HepG2 (cell line): ENCODE data around the gene LIN7A. TPM values are rescaled to one million over a fixed set of nuclear protein-coding genes. Genes with fewer than 3 reads are reported as not detected.
A peak's percentile ranks its signal among the peaks of the same experiment; 100 is the strongest.

ENCODE experiments used
- AHR ChIP-seq: IDR thresholded peaks from 2 replicates; pipeline ENCODE4 v1.6.1; 2018; ENCODE audit warnings: missing genetic modification reagents, missing compliant biosample characterization
- CBX5 ChIP-seq: sonication (generic); formaldehyde crosslinking; IDR thresholded peaks from 2 replicates; pipeline ENCODE4 v1.4.0; 2020; ENCODE audit warnings: missing genetic modification reagents, borderline replicate concordance
- FLYWCH1 ChIP-seq: sonication (generic); formaldehyde crosslinking; IDR thresholded peaks from 2 replicates; pipeline ENCODE4 v1.8.1; 2023; ENCODE audit warnings: mild to moderate bottlenecking, missing genetic modification reagents
- HDAC1 ChIP-seq: sonication (generic); formaldehyde crosslinking; IDR thresholded peaks from 2 replicates; pipeline ENCODE4 v1.5.1; 2020; ENCODE audit warnings: mild to moderate bottlenecking, missing genetic modification reagents
- KDM5B ChIP-seq: sonication (generic); formaldehyde crosslinking; IDR thresholded peaks from 2 replicates; pipeline ENCODE4 v1.4.0; 2020; ENCODE audit warnings: missing genetic modification reagents, mild to moderate bottlenecking, borderline replicate concordance
- KLF12 ChIP-seq: sonication (generic); formaldehyde crosslinking; IDR thresholded peaks from 2 replicates; pipeline ENCODE4 v1.4.0; 2020; ENCODE audit warnings: missing genetic modification reagents, borderline replicate concordance
- NFIB ChIP-seq: sonication (generic); formaldehyde crosslinking; IDR thresholded peaks from 2 replicates; pipeline ENCODE4 v1.9.0; 2021; ENCODE audit warnings: missing genetic modification reagents, mild to moderate bottlenecking, borderline replicate concordance
- NFYC ChIP-seq: IDR thresholded peaks from 2 replicates; pipeline ENCODE4 v1.6.1; 2016; ENCODE audit warnings: missing genetic modification reagents, missing compliant biosample characterization
- POLR2AphosphoS2 ChIP-seq: IDR thresholded peaks from 2 replicates; pipeline ENCODE4 v1.6.1; 2011; ENCODE audit warnings: low read depth, low read length, improper control_type of control experiment
- SUZ12 ChIP-seq: fragments of 150-350 bp; IDR thresholded peaks from 2 replicates; pipeline ENCODE4 v1.6.1; 2014; ENCODE audit warnings: low read depth, low read length
- ZFP41 ChIP-seq: sonication (generic); formaldehyde crosslinking; IDR thresholded peaks from 2 replicates; pipeline ENCODE4 v1.4.0; 2020; ENCODE audit warnings: mild to moderate bottlenecking, missing genetic modification reagents, borderline replicate concordance
- ZNF496 ChIP-seq: sonication (generic); formaldehyde crosslinking; IDR thresholded peaks from 2 replicates; pipeline ENCODE4 v1.8.1; 2023; ENCODE audit warnings: mild to moderate bottlenecking, moderate library complexity, missing genetic modification reagents; ENCODE audit not compliant: insufficient replicate concordance
- ZNF550 ChIP-seq: sonication (generic); formaldehyde crosslinking; IDR thresholded peaks from 2 replicates; pipeline ENCODE4 v1.4.0; 2020; ENCODE audit warnings: mild to moderate bottlenecking, missing genetic modification reagents, borderline replicate concordance
- ZNF574 ChIP-seq: sonication (generic); formaldehyde crosslinking; IDR thresholded peaks from 2 replicates; pipeline ENCODE4 v1.4.0; 2020; ENCODE audit warnings: missing genetic modification reagents
- ZNF710 ChIP-seq: sonication (generic); formaldehyde crosslinking; IDR thresholded peaks from 2 replicates; pipeline ENCODE4 v1.5.0; 2020; ENCODE audit warnings: mild to moderate bottlenecking, missing genetic modification reagents, borderline replicate concordance
- ZNF800 ChIP-seq: sonication (generic); formaldehyde crosslinking; IDR thresholded peaks from 2 replicates; pipeline ENCODE4 v1.4.0; 2020; ENCODE audit warnings: missing genetic modification reagents
- ZNF883 ChIP-seq: sonication (generic); formaldehyde crosslinking; IDR thresholded peaks from 2 replicates; pipeline ENCODE4 v1.5.1; 2020; ENCODE audit warnings: mild to moderate bottlenecking, missing genetic modification reagents; ENCODE audit errors: not compliant biosample characterization
- polyA plus RNA-seq, 8 experiments: library from polyadenylated mRNA; depleted of rRNA in 3 of 8; stranded (reverse) in 7 of 8; unstranded in 1 of 8; fragments of >200 nt; fragmentation: Illumina TruSeq in 4 of 8; extraction: Trizol in 4 of 8; gene quantifications; 2 replicates each; pipeline versions ENCODE4 v1.2.1 to v1.2.3, GENCODE V29; 2011 to 2016; ENCODE audit warnings: low read depth in 4 of 8, missing spikeins in 1 of 8, mixed read lengths in 1 of 8; ENCODE audit not compliant: insufficient read depth in 1 of 8
- total RNA-seq, 5 experiments: library from RNA; depleted of rRNA; stranded (reverse); fragments of >200 nt; fragmentation: Illumina TruSeq; extraction: Trizol; gene quantifications; 2 replicates each; pipeline ENCODE4 v1.2.3, GENCODE V29; 2016; ENCODE audit warnings: low read depth in 1 of 5
- TF ChIP-seq, protein P1 (sequence below), 2 experiments: IDR thresholded peaks; 2 replicates each; pipeline ENCODE4 v1.6.1; 2011 to 2012; ENCODE audit warnings: low read length in 2 of 2, borderline replicate concordance in 1 of 2, low read depth in 1 of 2, mild to moderate bottlenecking in 1 of 2, moderate library complexity in 1 of 2

The LIN7A gene
- total and polyA plus RNA-seq, 2 of the 13 experiments (the other 11 are each of a cell fraction or from before 2014, with no cell fraction given): 18.5 to 19.2 TPM

- no peak for TF ChIP-seq SUZ12
- TF ChIP-seq NFIB (CRISPR knock-in tag): no peak
- no peak for TF ChIP-seq FLYWCH1 (CRISPR knock-in tag)
- no peak for TF ChIP-seq POLR2AphosphoS2
- no peak for TF ChIP-seq ZNF496 (CRISPR knock-in tag)
- TF ChIP-seq ZNF574 (CRISPR knock-in tag): no peak
- TF ChIP-seq ZFP41 (CRISPR knock-in tag): no peak
- TF ChIP-seq CBX5: no peak
- peak; percentile 54; the same call in 1 of the 2 replicates for TF ChIP-seq ZNF800 (CRISPR knock-in tag)
- no peak for TF ChIP-seq ZNF550 (CRISPR knock-in tag)
- no peak for TF ChIP-seq AHR (CRISPR knock-in tag)
- TF ChIP-seq ZNF710 (CRISPR knock-in tag): no peak
- TF ChIP-seq NFYC (CRISPR knock-in tag): no peak
- TF ChIP-seq KDM5B (CRISPR knock-in tag): no peak
- TF ChIP-seq KLF12 (CRISPR knock-in tag): no peak
- peak; percentile 27; the same call in 1 of the 2 replicates for TF ChIP-seq HDAC1 (CRISPR knock-in tag)
- TF ChIP-seq, protein P1, sequence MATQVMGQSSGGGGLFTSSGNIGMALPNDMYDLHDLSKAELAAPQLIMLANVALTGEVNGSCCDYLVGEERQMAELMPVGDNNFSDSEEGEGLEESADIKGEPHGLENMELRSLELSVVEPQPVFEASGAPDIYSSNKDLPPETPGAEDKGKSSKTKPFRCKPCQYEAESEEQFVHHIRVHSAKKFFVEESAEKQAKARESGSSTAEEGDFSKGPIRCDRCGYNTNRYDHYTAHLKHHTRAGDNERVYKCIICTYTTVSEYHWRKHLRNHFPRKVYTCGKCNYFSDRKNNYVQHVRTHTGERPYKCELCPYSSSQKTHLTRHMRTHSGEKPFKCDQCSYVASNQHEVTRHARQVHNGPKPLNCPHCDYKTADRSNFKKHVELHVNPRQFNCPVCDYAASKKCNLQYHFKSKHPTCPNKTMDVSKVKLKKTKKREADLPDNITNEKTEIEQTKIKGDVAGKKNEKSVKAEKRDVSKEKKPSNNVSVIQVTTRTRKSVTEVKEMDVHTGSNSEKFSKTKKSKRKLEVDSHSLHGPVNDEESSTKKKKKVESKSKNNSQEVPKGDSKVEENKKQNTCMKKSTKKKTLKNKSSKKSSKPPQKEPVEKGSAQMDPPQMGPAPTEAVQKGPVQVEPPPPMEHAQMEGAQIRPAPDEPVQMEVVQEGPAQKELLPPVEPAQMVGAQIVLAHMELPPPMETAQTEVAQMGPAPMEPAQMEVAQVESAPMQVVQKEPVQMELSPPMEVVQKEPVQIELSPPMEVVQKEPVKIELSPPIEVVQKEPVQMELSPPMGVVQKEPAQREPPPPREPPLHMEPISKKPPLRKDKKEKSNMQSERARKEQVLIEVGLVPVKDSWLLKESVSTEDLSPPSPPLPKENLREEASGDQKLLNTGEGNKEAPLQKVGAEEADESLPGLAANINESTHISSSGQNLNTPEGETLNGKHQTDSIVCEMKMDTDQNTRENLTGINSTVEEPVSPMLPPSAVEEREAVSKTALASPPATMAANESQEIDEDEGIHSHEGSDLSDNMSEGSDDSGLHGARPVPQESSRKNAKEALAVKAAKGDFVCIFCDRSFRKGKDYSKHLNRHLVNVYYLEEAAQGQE (IDR thresholded peaks at IDR 0.05; ENCODE audit: borderline replicate concordance in 1 of 2, low read depth in 1 of 2, low read length in 2 of 2): no peak; a peak in 1 of 4 replicates
- TF ChIP-seq ZNF883 (CRISPR knock-in tag): no peak
These were observed 159.7 kb downstream of the LIN7A start (continued) for GRCh38 chr12:80778005-80778541.
